ENCODE data around the gene SRRM4. TPM values are rescaled to one million over a fixed set of nuclear protein-coding genes. Genes with fewer than 3 reads are reported as not detected.

The SRRM4 gene
- total and polyA plus RNA-seq, 10 of the 15 experiments (the other 5 are each of a cell fraction or from before 2014, with no cell fraction given), result under 0.01 to 0.01 TPM; not detected in 8

DNA sequence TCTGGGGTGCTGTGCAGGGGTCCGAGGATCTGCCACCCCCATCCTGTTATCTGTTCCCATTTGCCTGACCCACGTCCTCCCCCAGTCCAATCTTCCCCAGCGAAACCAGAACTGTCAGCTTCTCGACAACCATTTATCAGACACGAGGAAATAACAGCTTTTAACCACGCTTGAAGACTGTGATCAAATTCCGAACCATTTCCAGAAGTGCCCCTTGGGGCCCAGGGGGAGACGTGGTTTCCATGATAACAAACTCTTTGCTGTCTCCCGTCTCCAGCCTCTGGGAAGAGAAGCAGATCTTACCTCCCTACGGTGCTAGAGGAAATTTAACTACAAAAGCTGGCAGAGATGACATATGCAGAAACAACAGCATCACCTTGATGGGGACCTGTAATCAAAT is 35.1 kb upstream of the SRRM4 start:
- H3K27me3 ChIP-seq (replicated peaks in 1 of 2; ENCODE audit: control insufficient read depth in 2 of 2, insufficient read depth in 2 of 2, low read length in 1 of 2), result no peaks in the 10 kb centered on the region
- no TSS peak for BruUV-seq (replicated peaks)
- no peak overlapping the region for H3K27ac ChIP-seq (ENCODE audit: control insufficient read depth, insufficient read depth)
- CTCF ChIA-PET, result no interaction called here
- RAD21 ChIA-PET (ENCODE audit: unreplicated experiment), result no interaction called here
- no peak overlapping the region for H3K4me3 ChIP-seq
- no peaks in the 10 kb centered on the region for H3K4me1 ChIP-seq (ENCODE audit: control insufficient read depth, insufficient read depth, low read length)
- H3K9me3 ChIP-seq (replicated peaks; ENCODE audit: control insufficient read depth, insufficient read depth, low read length), result no peaks in the 10 kb centered on the region
- H2AFZ ChIP-seq (ENCODE audit: control insufficient read depth, low read depth, low read length), result no peak overlapping the region
- POLR2A ChIA-PET, result no interaction called here
- TF ChIP-seq YBX1 (IDR thresholded peaks at IDR 0.05) (no peak), GATAD2B (conservative IDR thresholded peaks at IDR 0.05; ENCODE audit: low read depth) (no peak), FOS (IDR thresholded peaks at IDR 0.05; ENCODE audit: borderline replicate concordance, extremely low read depth, insufficient read length) (no peak), EED (IDR thresholded peaks at IDR 0.05; ENCODE audit: low read depth) (no peak), NR2F1 (conservative IDR thresholded peaks at IDR 0.05) (no peak), CBX5 (IDR thresholded peaks at IDR 0.05; ENCODE audit: low read depth) (no peak), NFYA (IDR thresholded peaks at IDR 0.05; ENCODE audit: borderline replicate concordance, low read depth, low read length) (no peak), BCL11A (IDR thresholded peaks at IDR 0.05; ENCODE audit: low read depth, low read length) (no peak)
- 5% methylated on average over 10 of the region's 10 CpGs for WGBS (ENCODE audit: insufficient coverage, insufficient replicate concordance, low lambda C conversion rate, missing lambda C conversion rate)
- SMC1A ChIA-PET (ENCODE audit: uncharacterized antibody, unreplicated experiment), result no interaction called here
- in situ Hi-C loops (cut with MboI) (no loop called here), intact Hi-C loops (cut with micrococcal nuclease; ENCODE audit: unreplicated experiment) (no loop called here)
- no peak overlapping the region for H3K9ac ChIP-seq (ENCODE audit: control insufficient read depth, insufficient read depth, low read length)
- H4K20me1 ChIP-seq (ENCODE audit: control insufficient read depth, insufficient read depth), result no peaks in the 10 kb centered on the region
- H3K79me2 ChIP-seq (ENCODE audit: control insufficient read depth, insufficient read depth, low read length), result no peaks in the 10 kb centered on the region
- no peak overlapping the region for H3K4me2 ChIP-seq (ENCODE audit: control insufficient read depth, insufficient read depth)
- ATAC-seq (no peak), DNase-seq (ENCODE audit: low read depth, low spot score) (no peak), FAIRE-seq (no peak)
- no peaks in the 10 kb centered on the region for H3K36me3 ChIP-seq (ENCODE audit: control insufficient read depth in 2 of 2, insufficient read depth in 2 of 2, low read length in 1 of 2)

DNA sequence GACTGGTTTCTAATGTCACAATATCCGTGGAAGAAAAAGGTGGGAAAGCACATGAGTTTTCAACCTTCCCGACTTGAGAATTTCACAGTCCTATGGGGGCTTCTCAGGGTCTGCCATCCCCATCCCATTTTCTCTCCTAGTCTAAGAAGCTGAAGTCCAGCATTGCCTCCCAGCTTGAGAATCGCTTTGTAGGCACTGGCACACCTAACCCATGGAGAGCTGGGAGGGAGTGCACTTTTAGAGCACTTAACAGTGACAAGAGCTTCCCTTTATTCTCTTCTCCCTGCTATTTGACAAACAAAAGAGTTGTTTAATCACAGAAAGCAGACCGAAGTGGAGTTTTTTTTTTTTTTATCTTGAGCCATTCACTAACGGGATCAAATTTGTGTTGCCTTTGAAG is 22.8 kb upstream of the SRRM4 start:
- intact Hi-C loops (cut with micrococcal nuclease; ENCODE audit: unreplicated experiment), result no loop called here
- Histone ChIP-seq H3K4me3 (no peak overlapping the region), H3K9ac (ENCODE audit: control insufficient read depth, insufficient read depth, low read length) (no peak overlapping the region), H3K9me3 (replicated peaks; ENCODE audit: control insufficient read depth, insufficient read depth, low read length) (no peaks in the 10 kb centered on the region), H3K27ac (ENCODE audit: control insufficient read depth, insufficient read depth) (no peak overlapping the region), H3K4me1 (ENCODE audit: control insufficient read depth, insufficient read depth, low read length) (no peaks in the 10 kb centered on the region), H3K27me3 (replicated peaks in 1 of 2; ENCODE audit: control insufficient read depth in 2 of 2, insufficient read depth in 2 of 2, low read length in 1 of 2) (no peaks in the 10 kb centered on the region; a peak in 1 of 4 replicates), H3K79me2 (ENCODE audit: control insufficient read depth, insufficient read depth, low read length) (no peaks in the 10 kb centered on the region), H4K20me1 (ENCODE audit: control insufficient read depth, insufficient read depth) (no peaks in the 10 kb centered on the region), H3K4me2 (ENCODE audit: control insufficient read depth, insufficient read depth) (no peak overlapping the region), H2AFZ (ENCODE audit: control insufficient read depth, low read depth, low read length) (no peak overlapping the region), H3K36me3 (ENCODE audit: control insufficient read depth in 2 of 2, insufficient read depth in 2 of 2, low read length in 1 of 2) (no peaks in the 10 kb centered on the region)
- ChIA-PET POLR2A (no interaction called here), SMC1A (ENCODE audit: uncharacterized antibody, unreplicated experiment) (no interaction called here), RAD21 (ENCODE audit: unreplicated experiment) (no interaction called here), CTCF (no interaction called here)
- TF ChIP-seq, protein P1, sequence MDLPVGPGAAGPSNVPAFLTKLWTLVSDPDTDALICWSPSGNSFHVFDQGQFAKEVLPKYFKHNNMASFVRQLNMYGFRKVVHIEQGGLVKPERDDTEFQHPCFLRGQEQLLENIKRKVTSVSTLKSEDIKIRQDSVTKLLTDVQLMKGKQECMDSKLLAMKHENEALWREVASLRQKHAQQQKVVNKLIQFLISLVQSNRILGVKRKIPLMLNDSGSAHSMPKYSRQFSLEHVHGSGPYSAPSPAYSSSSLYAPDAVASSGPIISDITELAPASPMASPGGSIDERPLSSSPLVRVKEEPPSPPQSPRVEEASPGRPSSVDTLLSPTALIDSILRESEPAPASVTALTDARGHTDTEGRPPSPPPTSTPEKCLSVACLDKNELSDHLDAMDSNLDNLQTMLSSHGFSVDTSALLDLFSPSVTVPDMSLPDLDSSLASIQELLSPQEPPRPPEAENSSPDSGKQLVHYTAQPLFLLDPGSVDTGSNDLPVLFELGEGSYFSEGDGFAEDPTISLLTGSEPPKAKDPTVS (IDR thresholded peaks at IDR 0.05; ENCODE audit: low read depth, low read length), result no peak
- TF ChIP-seq EGR1 (IDR thresholded peaks at IDR 0.05; ENCODE audit: borderline replicate concordance in 1 of 2, low read depth in 2 of 2, low read length in 2 of 2) (no peak), LARP7 (IDR thresholded peaks at IDR 0.05) (no peak), FOXK2 (IDR thresholded peaks at IDR 0.05) (no peak), CREB1 (IDR thresholded peaks at IDR 0.05; ENCODE audit: low read depth) (no peak), TBL1XR1 (IDR thresholded peaks at IDR 0.05; ENCODE audit: low read depth, low read length) (no peak), SMAD1 (IDR thresholded peaks at IDR 0.05; ENCODE audit: low read depth, partially characterized antibody) (no peak), YY1 (IDR thresholded peaks at IDR 0.05; ENCODE audit: low read depth, low read length) (no peak), TCF12 (IDR thresholded peaks at IDR 0.05; ENCODE audit: low read depth, low read length) (no peak)
- TF ChIP-seq, protein P2, sequence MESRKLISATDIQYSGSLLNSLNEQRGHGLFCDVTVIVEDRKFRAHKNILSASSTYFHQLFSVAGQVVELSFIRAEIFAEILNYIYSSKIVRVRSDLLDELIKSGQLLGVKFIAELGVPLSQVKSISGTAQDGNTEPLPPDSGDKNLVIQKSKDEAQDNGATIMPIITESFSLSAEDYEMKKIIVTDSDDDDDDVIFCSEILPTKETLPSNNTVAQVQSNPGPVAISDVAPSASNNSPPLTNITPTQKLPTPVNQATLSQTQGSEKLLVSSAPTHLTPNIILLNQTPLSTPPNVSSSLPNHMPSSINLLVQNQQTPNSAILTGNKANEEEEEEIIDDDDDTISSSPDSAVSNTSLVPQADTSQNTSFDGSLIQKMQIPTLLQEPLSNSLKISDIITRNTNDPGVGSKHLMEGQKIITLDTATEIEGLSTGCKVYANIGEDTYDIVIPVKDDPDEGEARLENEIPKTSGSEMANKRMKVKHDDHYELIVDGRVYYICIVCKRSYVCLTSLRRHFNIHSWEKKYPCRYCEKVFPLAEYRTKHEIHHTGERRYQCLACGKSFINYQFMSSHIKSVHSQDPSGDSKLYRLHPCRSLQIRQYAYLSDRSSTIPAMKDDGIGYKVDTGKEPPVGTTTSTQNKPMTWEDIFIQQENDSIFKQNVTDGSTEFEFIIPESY (IDR thresholded peaks at IDR 0.05), result no peak
- WGBS (ENCODE audit: insufficient coverage, insufficient replicate concordance, low lambda C conversion rate, missing lambda C conversion rate), result 0% methylated on average over 5 of the region's 5 CpGs
- no TSS peak for BruUV-seq (replicated peaks)
- in situ Hi-C loops (cut with MboI), result no loop called here
- ATAC-seq (no peak), FAIRE-seq (no peak), DNase-seq (ENCODE audit: low read depth, low spot score) (no peak)
